ENCODE results near the gene ATG101. TPM values are rescaled to one million over a fixed set of nuclear protein-coding genes. Genes with fewer than 3 reads are reported as not detected.

Gene ATG101
- total and polyA plus RNA-seq, 2 of the 13 experiments (the other 11 are each of a cell fraction or from before 2014, with no cell fraction given), result 58.2 to 67.7 TPM

DNA sequence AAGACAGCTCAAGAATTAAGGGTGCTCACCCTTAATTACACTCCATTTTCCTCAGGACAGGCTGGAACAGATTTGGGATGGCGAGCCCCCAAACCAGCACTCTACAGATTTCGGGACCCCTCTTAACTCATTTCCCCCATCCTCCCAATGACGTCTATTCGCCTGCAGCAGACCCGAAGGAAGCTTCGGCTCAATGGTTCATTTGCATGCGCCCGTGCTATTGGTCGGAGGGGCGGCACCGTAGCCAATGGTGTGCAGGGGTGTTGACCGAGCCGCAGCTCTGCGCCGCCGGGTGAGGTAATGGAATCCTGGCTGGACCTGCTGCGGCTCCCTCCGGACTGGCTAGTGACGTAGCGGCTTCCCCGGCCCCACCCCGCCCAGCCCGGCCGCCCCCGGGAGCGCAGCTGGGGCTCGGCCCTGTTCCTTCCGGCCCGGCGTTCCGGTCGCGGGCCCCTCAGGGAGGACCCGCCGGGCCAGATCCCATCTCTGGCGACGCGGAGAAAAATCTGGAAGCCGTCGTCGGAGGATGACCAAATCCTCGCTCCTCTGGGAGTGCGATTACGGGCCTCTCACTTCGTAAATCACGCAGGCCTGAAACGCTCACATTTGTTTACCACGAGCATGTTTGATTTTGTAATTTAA, 36.9 kb upstream of the ATG101 start (continued):
- TF ChIP-seq KAT2B (IDR thresholded peaks at IDR 0.05; ENCODE audit: borderline replicate concordance, low read depth, low read length) (no peak), ZNF619 (CRISPR knock-in tag; IDR thresholded peaks at IDR 0.05) (no peak), CBX1 (IDR thresholded peaks at IDR 0.05; ENCODE audit: low read depth) (no peak), REPIN1 (CRISPR knock-in tag; IDR thresholded peaks at IDR 0.05; ENCODE audit: borderline replicate concordance, low read depth) (no peak), ELF4 (CRISPR knock-in tag; IDR thresholded peaks at IDR 0.05; ENCODE audit: borderline replicate concordance) (no peak), IRF2 (CRISPR knock-in tag; IDR thresholded peaks at IDR 0.05) (no peak), NAIF1 (CRISPR knock-in tag; IDR thresholded peaks at IDR 0.05; ENCODE audit: borderline replicate concordance) (no peak), ZNF138 (CRISPR knock-in tag; IDR thresholded peaks at IDR 0.05; ENCODE audit: low read depth) (no peak), SCMH1 (CRISPR knock-in tag; IDR thresholded peaks at IDR 0.05; ENCODE audit: borderline replicate concordance) (no peak), SRSF9 (IDR thresholded peaks at IDR 0.05; ENCODE audit: borderline replicate concordance, insufficient read depth, low read depth, low read length, poor library complexity, severe bottlenecking) (no peak), ZNF224 (CRISPR knock-in tag; IDR thresholded peaks at IDR 0.05) (no peak), IKZF1 (IDR thresholded peaks at IDR 0.05) (no peak), ETV5 (CRISPR knock-in tag; IDR thresholded peaks at IDR 0.05; ENCODE audit: borderline replicate concordance) (peak; percentile 89), POLR2G (IDR thresholded peaks at IDR 0.05; ENCODE audit: low read depth, low read length) (peak; percentile 77), POLR2AphosphoS5 (IDR thresholded peaks at IDR 0.05; ENCODE audit: low read depth, low read length) (peak; percentile 24; the same call in 1 of the 2 replicates), ARNT (IDR thresholded peaks at IDR 0.05) (no peak), SSRP1 (CRISPR knock-in tag; IDR thresholded peaks at IDR 0.05) (no peak), ZFP90 (CRISPR knock-in tag; IDR thresholded peaks at IDR 0.05; ENCODE audit: borderline replicate concordance) (no peak), ZFX (CRISPR knock-in tag; IDR thresholded peaks at IDR 0.05; ENCODE audit: low read depth) (peak; percentile 64), ZMYM3 (CRISPR knock-in tag; IDR thresholded peaks at IDR 0.05) (no peak), HIVEP1 (CRISPR knock-in tag; IDR thresholded peaks at IDR 0.05) (peak; percentile 99), ERF (CRISPR knock-in tag; IDR thresholded peaks at IDR 0.05) (no peak), ZNF30 (CRISPR knock-in tag; IDR thresholded peaks at IDR 0.05) (no peak), MTA1 (CRISPR knock-in tag; IDR thresholded peaks at IDR 0.05; ENCODE audit: borderline replicate concordance) (no peak)
- TF ChIP-seq, protein P1, sequence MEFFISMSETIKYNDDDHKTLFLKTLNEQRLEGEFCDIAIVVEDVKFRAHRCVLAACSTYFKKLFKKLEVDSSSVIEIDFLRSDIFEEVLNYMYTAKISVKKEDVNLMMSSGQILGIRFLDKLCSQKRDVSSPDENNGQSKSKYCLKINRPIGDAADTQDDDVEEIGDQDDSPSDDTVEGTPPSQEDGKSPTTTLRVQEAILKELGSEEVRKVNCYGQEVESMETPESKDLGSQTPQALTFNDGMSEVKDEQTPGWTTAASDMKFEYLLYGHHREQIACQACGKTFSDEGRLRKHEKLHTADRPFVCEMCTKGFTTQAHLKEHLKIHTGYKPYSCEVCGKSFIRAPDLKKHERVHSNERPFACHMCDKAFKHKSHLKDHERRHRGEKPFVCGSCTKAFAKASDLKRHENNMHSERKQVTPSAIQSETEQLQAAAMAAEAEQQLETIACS (CRISPR knock-in tag; IDR thresholded peaks at IDR 0.05), result no peak
- TF ChIP-seq, protein P2, sequence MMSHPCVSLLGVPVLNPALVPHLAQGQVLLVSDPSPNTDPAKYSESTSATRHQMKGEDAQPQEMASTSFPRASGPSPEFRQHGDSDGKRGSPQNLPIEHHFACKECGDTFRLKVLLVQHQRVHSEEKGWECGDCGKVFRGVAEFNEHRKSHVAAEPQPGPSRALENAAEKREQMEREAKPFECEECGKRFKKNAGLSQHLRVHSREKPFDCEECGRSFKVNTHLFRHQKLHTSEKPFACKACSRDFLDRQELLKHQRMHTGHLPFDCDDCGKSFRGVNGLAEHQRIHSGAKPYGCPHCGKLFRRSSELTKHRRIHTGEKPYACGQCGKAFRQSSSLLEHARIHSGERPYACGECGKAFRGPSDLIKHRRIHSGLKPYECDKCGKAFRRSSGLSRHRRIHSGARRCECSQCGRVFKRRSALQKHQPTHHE (CRISPR knock-in tag; IDR thresholded peaks at IDR 0.05; ENCODE audit: borderline replicate concordance), result no peak
- TF ChIP-seq, protein P3, sequence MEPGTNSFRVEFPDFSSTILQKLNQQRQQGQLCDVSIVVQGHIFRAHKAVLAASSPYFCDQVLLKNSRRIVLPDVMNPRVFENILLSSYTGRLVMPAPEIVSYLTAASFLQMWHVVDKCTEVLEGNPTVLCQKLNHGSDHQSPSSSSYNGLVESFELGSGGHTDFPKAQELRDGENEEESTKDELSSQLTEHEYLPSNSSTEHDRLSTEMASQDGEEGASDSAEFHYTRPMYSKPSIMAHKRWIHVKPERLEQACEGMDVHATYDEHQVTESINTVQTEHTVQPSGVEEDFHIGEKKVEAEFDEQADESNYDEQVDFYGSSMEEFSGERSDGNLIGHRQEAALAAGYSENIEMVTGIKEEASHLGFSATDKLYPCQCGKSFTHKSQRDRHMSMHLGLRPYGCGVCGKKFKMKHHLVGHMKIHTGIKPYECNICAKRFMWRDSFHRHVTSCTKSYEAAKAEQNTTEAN (CRISPR knock-in tag; conservative IDR thresholded peaks at IDR 0.05), result no peak

Measured in HepG2 (cell line).